HepG2 (cell line): ENCODE results near the gene ST8SIA6.

ENCODE experiments used
- POLR2A ChIP-seq, 2 experiments: IDR thresholded peaks; 2 replicates each; pipeline ENCODE4 v1.6.1; 2011; ENCODE audit warnings: low read depth in 2 of 2, low read length in 2 of 2, mild to moderate bottlenecking in 1 of 2, moderate library complexity in 1 of 2; ENCODE audit not compliant: insufficient read depth in 1 of 2
- SALL2 ChIP-seq: sonication (generic); formaldehyde crosslinking; IDR thresholded peaks from 2 replicates; pipeline ENCODE4 v1.8.1; 2023; ENCODE audit warnings: mild to moderate bottlenecking, missing genetic modification reagents, inconsistent platforms
- SIN3A ChIP-seq: IDR thresholded peaks from 2 replicates; pipeline ENCODE4 v1.6.1; 2011; ENCODE audit warnings: low read depth, mild to moderate bottlenecking, control low read depth, low read length, borderline replicate concordance

DNA sequence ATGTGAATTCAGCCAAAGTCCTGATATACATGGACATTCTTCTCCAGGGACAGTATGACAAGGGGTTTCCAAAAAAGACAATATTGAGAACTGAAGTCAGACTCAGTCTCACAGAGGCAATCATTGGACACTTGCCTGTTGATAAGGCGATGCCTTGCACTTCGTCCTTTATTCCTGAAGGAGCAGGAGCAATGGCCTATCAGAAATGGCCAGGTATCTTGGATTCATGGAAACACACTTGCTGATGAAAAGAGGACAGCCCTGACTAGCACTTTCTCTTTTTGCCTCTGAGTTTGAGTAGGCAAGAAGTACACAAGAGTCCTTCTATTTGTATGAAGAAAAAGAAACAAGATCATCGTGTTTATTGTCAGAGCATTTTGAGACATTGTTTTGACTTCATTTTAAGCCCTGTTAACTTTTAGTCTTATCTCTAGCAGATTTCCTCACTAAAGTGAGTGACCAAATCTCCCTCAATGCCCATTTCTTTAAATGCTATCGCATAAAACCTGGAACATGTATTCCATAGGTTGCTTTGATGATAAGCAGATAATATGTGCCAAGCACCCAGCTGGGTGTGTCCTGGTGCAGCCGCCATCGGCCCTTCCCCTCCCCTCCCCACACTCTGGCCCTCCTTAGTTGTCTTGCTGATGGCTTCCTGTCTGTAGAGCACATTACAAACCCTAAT is 26.6 kb downstream of the ST8SIA6 start:
- TF ChIP-seq POLR2A (IDR thresholded peaks at IDR 0.05; ENCODE audit: insufficient read depth in 1 of 2, low read depth in 2 of 2, low read length in 2 of 2) (no peak), SIN3A (no peak), SALL2 (CRISPR knock-in tag) (no peak)
